WTC11 (cell line): Measurements from ENCODE around the gene PTX4. TPM values are rescaled to one million over a fixed set of nuclear protein-coding genes. Genes with fewer than 3 reads are reported as not detected.

Source experiments
- ATAC-seq: fragments of 200-7000 bp; cut with Tn5 transposase; 2 replicates; pipeline ENCODE4 v1.10.0; 2021; ENCODE audit warnings: mild to moderate bottlenecking, moderate library complexity
- CTCF ChIA-PET: fragments of 300-600 bp; sonication (Branson Sonifier 250); formaldehyde crosslinking; loops from one replicate; lab custom pipeline; 2021; ENCODE audit warnings: antibody characterized with exemption; lab: Charles Lee
- POLR2A ChIA-PET: fragments of 350-600 bp; sonication (Branson Sonifier 250); formaldehyde crosslinking; loops from one replicate; lab custom pipeline; 2021; ENCODE audit warnings: antibody characterized with exemption; lab: Charles Lee
- DNase-seq: peaks from one replicate; pipeline ENCODE4 v3.0.0; 2021; ENCODE audit warnings: low spot score
- H3K27ac Mint-ChIP-seq: 2 replicates; pipeline ENCODE4 v1.8.0; 2021; ENCODE audit warnings: mixed read lengths
- H3K27me3 Mint-ChIP-seq: 2 replicates; pipeline ENCODE4 v1.8.0; 2021; ENCODE audit warnings: low read depth, mild to moderate bottlenecking, moderate library complexity, mixed read lengths
- H3K36me3 Mint-ChIP-seq: 2 replicates; pipeline ENCODE4 v1.8.0; 2021; ENCODE audit warnings: mixed read lengths
- H3K4me1 Mint-ChIP-seq: 2 replicates; pipeline ENCODE4 v1.8.0; 2022; ENCODE audit warnings: mixed read lengths
- H3K4me3 Mint-ChIP-seq: 2 replicates; pipeline ENCODE4 v1.8.0; 2021; ENCODE audit warnings: mild to moderate bottlenecking, moderate library complexity, mixed read lengths
- H3K9me3 Mint-ChIP-seq: 2 replicates; pipeline ENCODE4 v1.8.0; 2021; ENCODE audit warnings: mixed read lengths
- AR ChIP-seq: fragments of 250-450 bp; sonication (Bioruptor Pico); IDR thresholded peaks from 2 replicates; pipeline ENCODE4 v1.9.0; 2021; ENCODE audit warnings: mild to moderate bottlenecking
- ATF3 ChIP-seq: sonication (generic); formaldehyde crosslinking; conservative IDR thresholded peaks from 2 replicates; pipeline ENCODE4 v1.8.1; 2022; ENCODE audit warnings: mild to moderate bottlenecking, missing genetic modification reagents
- CREB1 ChIP-seq: sonication (generic); formaldehyde crosslinking; IDR thresholded peaks from 2 replicates; pipeline ENCODE4 v1.8.0; 2023; ENCODE audit warnings: mild to moderate bottlenecking, missing genetic modification reagents
- CTCF ChIP-seq: fragments of 200-600 bp; IDR thresholded peaks from 2 replicates; pipeline ENCODE4 v1.8.0; 2022; ENCODE audit warnings: antibody characterized with exemption
- E2F5 ChIP-seq: sonication (generic); formaldehyde crosslinking; IDR thresholded peaks from 2 replicates; pipeline ENCODE4 v1.8.1; 2022; ENCODE audit warnings: mild to moderate bottlenecking, moderate library complexity, missing genetic modification reagents
- ELF4 ChIP-seq: sonication (generic); formaldehyde crosslinking; IDR thresholded peaks from 2 replicates; pipeline ENCODE4 v1.8.1; 2022; ENCODE audit warnings: low read depth, mild to moderate bottlenecking, moderate library complexity, missing genetic modification reagents
- ERG ChIP-seq: fragments of 250-450 bp; sonication (Bioruptor Pico); IDR thresholded peaks from 2 replicates; pipeline ENCODE4 v1.8.0; 2021; ENCODE audit warnings: mild to moderate bottlenecking
- FOXK1 ChIP-seq: sonication (generic); formaldehyde crosslinking; IDR thresholded peaks from 2 replicates; pipeline ENCODE4 v1.8.0; 2022; ENCODE audit warnings: mild to moderate bottlenecking, moderate library complexity, missing genetic modification reagents
- FOXP1 ChIP-seq: sonication (generic); formaldehyde crosslinking; IDR thresholded peaks from 2 replicates; pipeline ENCODE4 v1.8.0; 2022; ENCODE audit warnings: missing genetic modification reagents, mild to moderate bottlenecking, moderate library complexity, borderline replicate concordance
- GRHL2 ChIP-seq: fragments of 250-450 bp; sonication (Bioruptor Pico); IDR thresholded peaks from 2 replicates; pipeline ENCODE4 v1.8.0; 2022; ENCODE audit warnings: mild to moderate bottlenecking, moderate library complexity; ENCODE audit not compliant: insufficient replicate concordance, severe bottlenecking
- JAZF1 ChIP-seq: fragments of 250-450 bp; sonication (Bioruptor Pico); IDR thresholded peaks from 2 replicates; pipeline ENCODE4 v1.9.0; 2021; ENCODE audit warnings: moderate library complexity, mild to moderate bottlenecking, inconsistent platforms
- NFATC4 ChIP-seq: fragments of 250-450 bp; sonication (Bioruptor Pico); IDR thresholded peaks from 2 replicates; pipeline ENCODE4 v1.9.0; 2021; ENCODE audit warnings: mild to moderate bottlenecking
- NFE2L1 ChIP-seq: sonication (generic); formaldehyde crosslinking; IDR thresholded peaks from 2 replicates; pipeline ENCODE4 v1.8.1; 2023; ENCODE audit warnings: missing genetic modification reagents
- NR2C2 ChIP-seq: sonication (generic); formaldehyde crosslinking; IDR thresholded peaks from 2 replicates; pipeline ENCODE4 v1.8.0; 2022; ENCODE audit warnings: mild to moderate bottlenecking, missing genetic modification reagents
- PREB ChIP-seq: sonication (generic); formaldehyde crosslinking; IDR thresholded peaks from 2 replicates; pipeline ENCODE4 v1.8.1; 2022; ENCODE audit warnings: mild to moderate bottlenecking, missing genetic modification reagents, moderate library complexity, borderline replicate concordance
- TEAD4 ChIP-seq: sonication (generic); formaldehyde crosslinking; IDR thresholded peaks from 2 replicates; pipeline ENCODE4 v1.8.0; 2022; ENCODE audit warnings: mild to moderate bottlenecking, missing genetic modification reagents
- ZBTB43 ChIP-seq: sonication (generic); formaldehyde crosslinking; IDR thresholded peaks from 2 replicates; pipeline ENCODE4 v1.8.1; 2023; ENCODE audit warnings: mild to moderate bottlenecking, missing genetic modification reagents
- ZNF512 ChIP-seq: sonication (generic); formaldehyde crosslinking; IDR thresholded peaks from 2 replicates; pipeline ENCODE4 v1.8.1; 2022; ENCODE audit warnings: missing genetic modification reagents, borderline replicate concordance
- ZNF671 ChIP-seq: fragments of 250-450 bp; sonication (Bioruptor Pico); IDR thresholded peaks from 2 replicates; pipeline ENCODE4 v1.8.0; 2021; ENCODE audit warnings: mild to moderate bottlenecking
- total RNA-seq: library from RNA; stranded (reverse); gene quantifications from 3 replicates; pipeline ENCODE4 v1.2.3, GENCODE V29; 2021

Gene PTX4
- total RNA-seq, 1 experiment from 2014 or later, result 0.26 TPM

GRCh38 chr16:1491327-1491726 lies 2.6 kb upstream of the PTX4 start:
- Mint-ChIP-seq H3K36me3 (no peaks in the 10 kb centered on the region; the same call in 1 of the 2 replicates), H3K4me1 (peaks cover 10% of the 10 kb centered on the region; the same call in 1 of the 2 replicates), H3K4me3 (no peak overlapping the region), H3K27ac (no peak overlapping the region), H3K27me3 (no peaks in the 10 kb centered on the region), H3K9me3 (no peaks in the 10 kb centered on the region)
- ATAC-seq (no peak), DNase-seq (no peak)
- ChIA-PET POLR2A (interaction anchor here (0.6 kb wide), 1 partner anchor 11 kb away, joined by 3 read pairs; no protein-coding TSS in a partner anchor), CTCF (interaction anchor here (0.9 to 1.1 kb wide), 3 partner anchors 62 to 291 kb away, joined by 3 to 4 read pairs (median 3); partner anchors contain the start of genes NUBP2 and SPSB3)
- TF ChIP-seq PREB (CRISPR knock-in tag) (no peak), JAZF1 (CRISPR knock-in tag) (no peak), NFE2L1 (CRISPR knock-in tag) (0 out of 2 replicates have a peak, but pooled peaks have one; percentile 59), ZNF512 (CRISPR knock-in tag) (no peak)

GRCh38 chr16:1489077-1489476 lies 333 bp upstream of the PTX4 start:
- ATAC-seq (no peak), DNase-seq (no peak)
- Mint-ChIP-seq H3K27ac (no peak overlapping the region), H3K36me3 (no peaks in the 10 kb centered on the region), H3K9me3 (no peaks in the 10 kb centered on the region), H3K4me1 (peaks cover 6% of the 10 kb centered on the region; the same call in 1 of the 2 replicates), H3K4me3 (no peak overlapping the region), H3K27me3 (no peaks in the 10 kb centered on the region)
- CTCF ChIA-PET, result no interaction called here
- POLR2A ChIA-PET, result no interaction called here
- TF ChIP-seq NR2C2 (CRISPR knock-in tag), result no peak
- no peak for TF ChIP-seq ZBTB43 (CRISPR knock-in tag)
- TF ChIP-seq GRHL2 (CRISPR knock-in tag), result no peak
- no peak for TF ChIP-seq E2F5 (CRISPR knock-in tag)
- no peak for TF ChIP-seq ELF4 (CRISPR knock-in tag)
- no peak for TF ChIP-seq AR (CRISPR knock-in tag)
- no peak for TF ChIP-seq FOXK1
- no peak for TF ChIP-seq CTCF
- TF ChIP-seq CREB1 (CRISPR knock-in tag), result no peak
- no peak for TF ChIP-seq NFATC4 (CRISPR knock-in tag)
- TF ChIP-seq ERG, result no peak
- TF ChIP-seq FOXP1 (CRISPR knock-in tag), result no peak
- TF ChIP-seq NFE2L1 (CRISPR knock-in tag), result no peak
- TF ChIP-seq ATF3 (CRISPR knock-in tag), result no peak
- no peak for TF ChIP-seq ZNF671 (CRISPR knock-in tag)
- TF ChIP-seq TEAD4 (CRISPR knock-in tag), result no peak
